Measurements from ENCODE around the gene ERLIN1. TPM values are rescaled to one million over a fixed set of nuclear protein-coding genes. Genes with fewer than 3 reads are reported as not detected.

The ERLIN1 gene
- total RNA-seq, result 10 to 100 TPM; 23.0 to 36.9 (median 35.1) TPM

DNA sequence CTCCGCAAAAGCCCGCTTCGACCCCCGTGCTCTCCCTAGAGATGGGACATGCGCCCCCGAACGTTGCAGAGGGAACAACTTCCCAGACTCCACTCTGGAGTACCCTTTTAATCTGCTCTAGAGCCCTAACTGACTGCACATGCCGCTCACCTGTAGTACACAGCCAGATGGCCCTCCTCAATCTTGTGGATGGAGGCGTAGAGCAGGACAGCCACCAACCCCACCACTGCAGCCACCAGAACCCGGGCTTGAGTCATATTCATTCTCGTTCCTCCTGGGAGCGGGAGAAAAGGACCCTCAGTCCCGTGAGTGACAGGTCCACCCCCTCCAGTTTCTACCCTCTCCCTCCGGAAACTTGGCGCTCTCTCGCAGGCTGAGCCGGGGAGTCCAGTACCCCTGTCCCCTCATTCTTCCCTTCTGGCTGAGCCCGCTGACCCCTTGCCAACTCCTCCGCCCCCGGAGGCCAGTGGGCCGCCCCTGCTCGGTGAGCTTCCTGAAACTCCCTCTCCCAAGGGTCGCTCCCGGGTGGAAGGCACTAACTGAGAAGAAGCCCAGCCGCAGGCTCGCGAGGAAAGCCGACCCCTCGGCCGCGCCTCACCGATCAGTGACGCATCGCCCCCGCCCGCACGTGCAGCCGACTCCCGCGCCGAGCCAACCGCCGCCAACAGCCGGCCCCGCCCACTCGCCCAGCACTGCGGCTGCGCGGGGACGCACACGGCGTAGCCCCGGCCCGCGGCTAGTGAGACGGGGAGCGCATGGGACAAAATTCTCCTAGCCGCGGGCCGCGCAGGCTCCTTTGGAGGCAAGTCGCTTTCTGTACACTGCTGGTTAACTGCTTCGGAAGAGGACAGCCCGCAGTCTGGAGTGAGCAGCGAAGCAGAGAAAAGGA is at the start of gene ERLIN1:
Gene ERLIN1 (minus strand): TSS at position 666 of the 889 bp plus-strand sequence. CDS start 403 bp downstream, at position 263.
- peak within 1 kb of the TSS; percentile 88 for H3K4me3 ChIP-seq (ENCODE audit: low read depth, poor library complexity, severe bottlenecking)
- DNase-seq (ENCODE audit: low spot score in 2 of 2), result peak; percentile 88 to 98
- intact Hi-C loops (cut with DNase I; ENCODE audit: low total_unique reads), result no loop called here
- TF ChIP-seq POLR2A (IDR thresholded peaks at IDR 0.05) (no peak), CTCF (IDR thresholded peaks at IDR 0.05) (no peak)
- WGBS, 2 donors, result 0 to 1% methylated on average over 41 to 43 of the region's 65 CpGs

GRCh38 chr10:100232101-100232500 is 46.3 kb upstream of the ERLIN1 start:
- intact Hi-C loops (cut with DNase I; ENCODE audit: low total_unique reads), result no loop called here
- TF ChIP-seq CTCF (IDR thresholded peaks at IDR 0.05) (no peak), POLR2A (IDR thresholded peaks at IDR 0.05) (no peak)

GRCh38 chr10:100229819-100230422 is 44.1 kb upstream of the ERLIN1 start:
- intact Hi-C loops (cut with DNase I; ENCODE audit: low total_unique reads), result no loop called here
- peak overlapping the region; percentile 77 for H3K4me3 ChIP-seq (ENCODE audit: low read depth, poor library complexity, severe bottlenecking)
- WGBS, 2 donors, result 57 to 62% methylated on average over 21 of the region's 21 CpGs
- TF ChIP-seq POLR2A (IDR thresholded peaks at IDR 0.05), result no peak
- no peak for TF ChIP-seq CTCF (IDR thresholded peaks at IDR 0.05)
- DNase-seq (ENCODE audit: low spot score in 2 of 2), result no peak

More at GRCh38 chr10:100232101-100232500, 46.3 kb upstream of the ERLIN1 start:
- no peak overlapping the region for H3K4me3 ChIP-seq (ENCODE audit: low read depth, poor library complexity, severe bottlenecking)
- no peak for DNase-seq (ENCODE audit: low spot score in 2 of 2)
- 66 to 67% methylated on average over 2 of the region's 2 CpGs for WGBS, 2 donors

DNA sequence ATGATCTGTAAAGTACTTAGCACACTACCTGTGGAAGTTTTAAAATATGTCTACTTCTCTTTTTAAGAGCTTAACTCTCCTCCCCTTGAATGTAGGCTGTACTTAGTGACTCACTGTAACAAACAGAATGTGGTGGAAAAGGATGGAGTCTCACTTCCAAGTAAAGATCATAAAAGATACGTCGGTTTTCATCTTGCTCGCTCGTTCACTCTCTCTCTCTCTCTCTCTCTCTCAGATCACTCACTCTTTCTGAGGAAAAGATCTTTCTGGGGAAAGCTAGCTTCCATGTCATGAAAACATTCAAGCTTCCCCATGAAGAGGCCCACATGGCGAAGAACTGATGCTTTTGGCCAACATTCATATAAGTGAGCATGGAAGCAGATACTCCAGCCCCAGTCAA is 38.0 kb upstream of the ERLIN1 start:
- WGBS, 2 donors, result 81 to 97% methylated on average over 5 of the region's 5 CpGs
- H3K4me3 ChIP-seq (ENCODE audit: low read depth, poor library complexity, severe bottlenecking), result no peak overlapping the region
- no peak for TF ChIP-seq POLR2A (IDR thresholded peaks at IDR 0.05)
- TF ChIP-seq CTCF (IDR thresholded peaks at IDR 0.05), result no peak
- no peak for DNase-seq (ENCODE audit: low spot score in 2 of 2)
- intact Hi-C loops (cut with DNase I; ENCODE audit: low total_unique reads), result no loop called here

- intact Hi-C loops (cut with DNase I; ENCODE audit: low total_unique reads), result no loop called here
- no peak for DNase-seq (ENCODE audit: low spot score in 2 of 2)
- H3K4me3 ChIP-seq (ENCODE audit: low read depth, poor library complexity, severe bottlenecking), result no peak overlapping the region
- TF ChIP-seq POLR2A (IDR thresholded peaks at IDR 0.05) (no peak), CTCF (IDR thresholded peaks at IDR 0.05) (no peak)
- WGBS, 2 donors, result 96 to 98% methylated on average over 2 of the region's 2 CpGs
Measured at GRCh38 chr10:100222529-100222928, 36.7 kb upstream of the ERLIN1 start.

Data from lower leg skin (tissue), 4 donors.